Hepatic stellate cell (primary cell): ENCODE measurements around the gene BAHCC1.
"Not testable (repeated sequence)": the region's sequence is repeated elsewhere in the genome, so short reads cannot be mapped to it uniquely, and the experiment has no call there.

Source experiments
- DNase-seq: peaks from one replicate; pipeline ENCODE4 v3.0.0; 2011; ENCODE audit warnings: low spot score

The BAHCC1 gene

DNA sequence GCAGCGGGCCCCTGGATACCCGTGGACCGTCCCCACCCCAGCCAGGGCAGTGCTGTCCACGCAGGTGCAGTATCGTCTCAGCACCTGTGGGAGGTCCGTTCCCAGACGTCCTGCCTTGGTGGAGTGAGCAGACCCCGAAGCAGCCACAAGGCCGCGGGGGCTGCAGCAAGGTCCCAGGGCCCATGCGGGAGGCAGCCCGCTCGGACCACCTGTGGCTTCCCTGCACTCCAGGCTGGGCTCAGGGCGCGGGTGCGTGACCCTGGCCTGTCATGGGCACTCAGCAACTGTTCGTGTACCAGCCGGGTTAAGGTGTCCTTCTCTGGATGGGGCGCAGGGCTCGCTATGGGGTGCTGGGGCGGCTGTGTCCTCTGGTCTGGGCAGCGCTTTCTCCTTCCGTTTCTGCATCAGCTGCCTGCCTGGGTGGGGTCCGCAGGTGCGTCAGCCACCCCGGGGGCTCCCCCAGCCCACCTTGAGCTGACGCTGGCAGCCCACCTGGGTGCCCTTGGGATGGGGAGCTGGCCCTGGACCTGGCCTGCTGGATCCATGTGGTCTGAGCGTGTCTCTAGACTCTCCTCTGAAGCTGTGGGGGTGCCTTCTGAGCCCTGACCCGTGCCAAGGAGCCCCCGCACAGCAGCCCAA, 18.4 kb downstream of the BAHCC1 start:
- DNase-seq = no peak

DNA sequence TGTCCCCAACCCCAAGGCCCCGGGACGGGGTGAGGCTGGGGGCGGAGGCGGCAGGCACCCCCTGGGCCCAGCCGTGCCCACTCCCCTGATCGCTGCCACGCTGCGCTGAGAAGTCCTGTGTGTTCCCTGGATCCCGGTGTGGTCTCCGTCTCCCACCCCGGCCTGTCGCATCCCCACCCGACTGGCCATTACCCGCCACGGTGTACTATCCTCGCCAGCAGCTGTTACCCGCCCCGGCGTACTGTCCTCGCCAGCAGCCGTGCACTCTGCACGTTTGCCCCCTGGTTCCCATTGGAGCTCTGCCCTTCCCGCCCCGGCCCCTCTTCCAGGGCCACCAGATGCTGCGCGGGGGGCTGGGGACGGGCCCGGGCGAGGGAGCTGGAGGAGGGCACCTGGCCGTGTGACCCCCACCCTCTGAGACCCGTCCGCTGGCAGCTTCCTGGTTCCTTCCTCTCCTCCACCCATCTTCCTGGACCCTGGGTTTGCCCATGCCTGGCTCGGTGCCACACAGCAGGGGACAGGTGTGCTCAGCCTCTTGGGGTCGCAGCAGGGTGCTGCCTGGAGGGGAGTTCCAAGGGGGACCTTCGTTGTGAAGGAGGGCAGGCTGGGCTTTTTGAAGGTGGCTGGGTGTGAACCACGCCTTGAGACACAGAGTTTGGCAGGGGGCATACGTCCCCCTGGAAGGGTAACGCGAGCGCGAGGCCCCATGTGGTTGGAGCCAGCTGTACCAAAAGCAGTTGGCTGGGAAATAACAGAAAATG, 19.7 kb downstream of the BAHCC1 start:
- DNase-seq = no peak

- DNase-seq = no peak
Measured at GRCh38 chr17:81415681-81416080, 20.4 kb downstream of the BAHCC1 start.

- no peak for DNase-seq
Measured at GRCh38 chr17:81416612-81417011, 21.4 kb downstream of the BAHCC1 start.

DNA sequence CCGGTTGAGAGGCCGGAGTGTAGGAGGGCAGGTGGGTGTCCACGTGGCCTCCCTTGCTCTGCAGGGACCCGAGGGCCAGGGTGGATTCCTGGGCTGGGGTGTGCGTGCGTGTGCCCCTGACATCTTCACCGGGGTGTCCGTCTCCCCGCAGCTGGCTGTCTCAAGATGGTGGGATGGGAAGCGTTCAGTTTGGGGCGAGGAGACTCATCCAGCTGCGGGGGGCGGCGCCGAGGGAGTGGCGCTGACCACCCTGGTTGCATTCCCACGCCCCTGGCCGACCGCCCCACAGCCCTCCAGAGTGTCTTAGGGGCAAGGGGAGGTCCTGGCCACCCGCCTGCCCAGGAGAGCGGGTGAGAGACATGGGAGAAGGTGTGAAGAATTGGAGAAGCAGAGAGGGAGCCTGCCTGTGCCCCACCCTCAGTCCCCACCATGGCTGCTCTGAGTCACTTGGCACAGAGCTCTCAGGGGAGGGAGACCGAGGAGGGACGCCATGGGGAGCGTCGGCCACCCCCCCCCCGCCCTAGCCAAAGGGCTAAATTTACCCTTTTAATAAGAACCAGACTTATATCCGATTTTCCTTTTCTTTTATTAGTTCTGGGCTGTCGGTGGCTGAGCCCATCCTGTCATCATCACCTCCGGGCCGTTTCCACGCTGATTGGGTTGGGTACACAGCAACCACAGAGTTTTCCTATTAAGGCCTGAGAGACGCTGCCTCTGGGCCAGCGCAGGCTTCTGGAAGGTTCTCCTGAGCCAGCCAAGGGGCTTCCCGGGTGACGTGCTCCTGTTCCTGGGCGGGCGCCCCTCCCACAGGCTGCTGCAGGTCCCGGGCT, 22.0 kb downstream of the BAHCC1 start:
- peak; percentile 77 for DNase-seq

GRCh38 chr17:81417879-81418709, 22.8 kb downstream of the BAHCC1 start:
- no peak for DNase-seq

DNA sequence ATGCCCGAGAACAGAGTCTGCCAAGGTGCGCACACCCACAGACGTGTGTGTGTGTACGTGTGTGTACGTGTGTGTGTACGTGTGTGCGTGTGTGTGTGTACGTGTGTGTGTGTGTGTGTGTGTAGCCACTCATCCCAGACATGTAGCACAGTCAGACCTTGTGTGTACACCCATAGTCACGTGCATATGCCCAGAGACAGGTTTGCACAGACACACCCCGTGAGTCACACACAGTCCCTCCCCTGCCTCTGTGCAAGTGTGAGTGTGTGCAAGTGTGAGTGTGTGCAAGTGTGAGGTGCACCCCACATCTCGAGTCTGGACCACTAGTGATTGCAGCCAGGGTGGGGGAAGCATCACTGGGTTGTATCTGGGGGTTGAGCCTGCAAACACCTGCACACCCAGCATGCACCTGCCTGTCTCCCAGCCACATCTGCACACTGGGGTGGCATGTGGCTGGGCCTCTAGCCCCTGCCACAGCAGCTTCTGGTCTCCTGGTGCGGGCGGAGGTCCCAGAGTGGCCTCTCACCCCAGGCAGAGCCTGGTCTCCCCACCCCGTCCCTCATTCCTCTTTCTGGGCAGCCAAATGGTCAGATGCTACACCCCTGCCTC, 23.6 kb downstream of the BAHCC1 start:
- DNase-seq = no peak

GRCh38 chr17:81419319-81419885, 24.1 kb downstream of the BAHCC1 start:
- DNase-seq = peak; percentile 95

DNA sequence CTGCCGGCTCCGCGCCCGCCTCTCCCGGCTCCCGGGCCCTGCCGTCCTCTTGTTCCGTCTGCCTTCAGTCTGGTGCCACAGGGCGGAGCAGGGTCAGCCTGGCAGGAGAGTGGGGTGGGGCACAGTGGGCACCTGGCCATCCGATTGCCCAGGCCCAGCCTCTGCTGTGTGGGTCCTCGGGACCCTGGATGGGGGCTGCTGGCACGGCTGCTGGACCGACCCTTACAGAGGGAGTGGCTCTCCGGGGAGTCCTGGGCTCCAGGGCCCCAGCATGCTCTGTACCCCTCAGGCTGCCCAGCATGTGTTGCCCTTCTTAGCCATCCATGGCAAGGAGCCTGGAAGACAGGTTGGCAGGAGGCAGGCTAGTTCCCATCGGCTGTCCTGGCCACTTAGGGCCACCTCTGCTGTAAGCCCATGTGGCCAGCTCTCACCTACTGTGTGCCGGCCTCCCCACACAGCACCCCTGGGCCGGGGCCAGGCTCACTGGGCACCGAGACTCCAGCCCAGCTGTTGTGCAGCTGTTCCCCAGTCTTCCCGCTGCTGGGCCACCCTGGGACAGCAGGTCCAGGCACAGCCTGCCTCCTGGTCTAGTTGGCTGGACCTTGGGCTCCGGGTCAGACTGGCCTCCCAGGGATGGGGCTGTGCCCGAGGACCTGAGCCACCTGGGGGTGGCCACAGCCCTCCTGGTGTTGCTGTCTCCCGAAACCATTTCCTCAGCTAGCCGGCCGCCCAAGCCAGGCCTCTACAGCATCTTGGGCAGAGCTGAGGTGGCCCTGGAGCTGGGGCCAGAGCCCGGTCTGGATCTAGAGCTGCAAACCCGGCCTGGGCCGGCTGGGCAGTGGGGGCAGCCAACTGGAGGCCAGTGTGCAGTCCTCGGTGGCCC, 24.9 kb downstream of the BAHCC1 start:
- no peak for DNase-seq

- DNase-seq = no peak
Measured at GRCh38 chr17:81420769-81421462, 25.7 kb downstream of the BAHCC1 start.

DNA sequence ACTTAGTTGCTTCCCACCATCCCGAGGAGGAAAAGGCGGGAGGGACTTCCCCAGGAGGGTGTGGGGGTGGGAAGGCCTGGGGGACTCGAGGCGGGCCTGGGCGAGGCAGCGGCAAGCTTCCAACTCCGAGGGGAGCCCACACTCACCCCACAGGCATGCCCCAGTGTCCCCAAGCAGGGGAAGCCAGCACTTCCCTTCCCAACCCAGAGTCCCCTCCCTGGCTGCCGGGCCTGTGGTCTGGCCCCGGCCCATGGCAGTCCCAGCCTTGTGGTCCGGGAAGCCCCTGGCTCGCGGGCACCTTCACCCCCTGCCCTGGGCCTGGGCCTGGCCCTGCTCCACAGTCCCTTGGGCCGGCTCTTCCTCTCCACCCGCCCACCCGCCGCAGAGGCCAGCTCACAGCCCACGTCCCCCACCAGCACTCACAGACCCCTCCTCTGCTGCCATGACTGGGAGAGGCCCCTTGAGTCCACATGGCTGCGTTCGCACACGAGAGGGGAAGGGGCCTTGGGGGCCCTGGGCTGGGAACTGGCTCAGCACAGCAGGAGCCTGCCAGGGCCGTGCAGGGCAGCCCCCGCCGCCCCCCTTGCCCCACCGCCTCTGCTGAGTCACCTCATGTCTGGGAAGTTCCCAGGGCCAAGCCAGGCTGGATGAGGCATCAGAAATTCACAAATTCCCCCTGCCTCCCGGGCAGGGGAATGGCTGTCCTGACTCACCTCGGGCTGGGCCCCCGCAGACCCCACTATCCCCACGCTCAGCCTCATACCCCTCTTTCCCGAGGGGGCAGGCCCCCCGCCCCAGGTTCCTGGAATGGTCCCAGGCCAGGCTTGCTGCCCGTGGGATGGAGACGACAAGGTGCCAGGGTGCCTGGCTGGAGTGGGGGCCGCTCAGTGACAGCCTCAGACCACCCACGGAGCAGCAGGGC, 27.8 kb downstream of the BAHCC1 start:
- peak; percentile 97 for DNase-seq

- DNase-seq = no peak
Measured at GRCh38 chr17:81423698-81424071, 28.4 kb downstream of the BAHCC1 start.

GRCh38 chr17:81424151-81425017, 29.1 kb downstream of the BAHCC1 start:
- no peak for DNase-seq

GRCh38 chr17:81425041-81425440, 29.8 kb downstream of the BAHCC1 start:
- not testable (repeated sequence) for DNase-seq

- DNase-seq = not testable (repeated sequence)
Measured at GRCh38 chr17:81425716-81426392, 30.6 kb downstream of the BAHCC1 start.

GRCh38 chr17:81426393-81427172, 31.3 kb downstream of the BAHCC1 start:
- DNase-seq = no peak
